ENCODE measurements around the gene SCYGR7. TPM values are rescaled to one million over a fixed set of nuclear protein-coding genes. Genes with fewer than 3 reads are reported as not detected.
"Not testable (repeated sequence)": the region's sequence is repeated elsewhere in the genome, so short reads cannot be mapped to it uniquely, and the experiment has no call there.

SCYGR7 gene
- not detected for total RNA-seq
- long read RNA-seq, result 0 reads

GRCh38 chr2:227728035-227728434 lies at the start of gene SCYGR7:
TSS of gene SCYGR7 (plus strand) at chr2:227728335. CDS start at chr2:227728335, 0 bp downstream.
- ATAC-seq (no peak), DNase-seq (no peak)
- intact Hi-C loops (cut with DNase I, micrococcal nuclease), result no loop called here

GRCh38 chr2:227684258-227684657 lies 43.9 kb upstream of the SCYGR7 start:
- intact Hi-C loops (cut with DNase I, micrococcal nuclease), result no loop called here
- ATAC-seq, result no peak
- no peak for DNase-seq

- intact Hi-C loops (cut with DNase I, micrococcal nuclease), result no loop called here
Observed at GRCh38 chr2:227687189-227687588, 40.9 kb upstream of the SCYGR7 start.

GRCh38 chr2:227696990-227697679 lies 31.0 kb upstream of the SCYGR7 start:
- ATAC-seq, result no peak
- no peak for DNase-seq
- intact Hi-C loops (cut with DNase I, micrococcal nuclease), result no loop called here

More at GRCh38 chr2:227687189-227687588, 40.9 kb upstream of the SCYGR7 start:
- ATAC-seq, result no peak
- DNase-seq, result no peak

GRCh38 chr2:227701556-227701955 lies 26.6 kb upstream of the SCYGR7 start:
- intact Hi-C loops (cut with DNase I, micrococcal nuclease), result no loop called here
- ATAC-seq (peak; percentile 92), DNase-seq (no peak)

- ATAC-seq, result no peak
- DNase-seq, result no peak
- intact Hi-C loops (cut with DNase I, micrococcal nuclease), result no loop called here
Observed at GRCh38 chr2:227703280-227703732, 24.8 kb upstream of the SCYGR7 start.

GRCh38 chr2:227703961-227704360 lies 24.2 kb upstream of the SCYGR7 start:
- peak; percentile 20 for ATAC-seq
- intact Hi-C loops (cut with DNase I, micrococcal nuclease), result no loop called here
- no peak for DNase-seq

GRCh38 chr2:227706859-227707258 lies 21.3 kb upstream of the SCYGR7 start:
- intact Hi-C loops (cut with DNase I, micrococcal nuclease), result no loop called here
- peak; percentile 98 for ATAC-seq
- peak; percentile 57 to 64 for DNase-seq

GRCh38 chr2:227707390-227707789 lies 20.7 kb upstream of the SCYGR7 start:
- intact Hi-C loops (cut with DNase I, micrococcal nuclease), result no loop called here
- ATAC-seq, result no peak
- no peak for DNase-seq

- DNase-seq, result no peak
- ATAC-seq, result no peak
- intact Hi-C loops (cut with DNase I, micrococcal nuclease), result no loop called here
Observed at GRCh38 chr2:227710986-227711385, 17.1 kb upstream of the SCYGR7 start.

GRCh38 chr2:227713291-227713690 lies 14.8 kb upstream of the SCYGR7 start:
- ATAC-seq, result no peak
- DNase-seq, result no peak
- intact Hi-C loops (cut with DNase I, micrococcal nuclease), result no loop called here

GRCh38 chr2:227716501-227716900 lies 11.6 kb upstream of the SCYGR7 start:
- intact Hi-C loops (cut with DNase I, micrococcal nuclease), result no loop called here
- no peak for DNase-seq

GRCh38 chr2:227717687-227718567 lies 10.2 kb upstream of the SCYGR7 start, which contains the start of gene SLC19A3:
TSS of gene SLC19A3 (minus strand) at chr2:227718028. CDS start at chr2:227702318, 15,710 bp downstream.
- intact Hi-C loops (cut with DNase I, micrococcal nuclease), result no loop called here
- peak; percentile 94 for ATAC-seq

More at GRCh38 chr2:227716501-227716900, 11.6 kb upstream of the SCYGR7 start:
- ATAC-seq, result no peak

GRCh38 chr2:227719641-227720040 lies 8.5 kb upstream of the SCYGR7 start:
- intact Hi-C loops (cut with DNase I, micrococcal nuclease), result no loop called here
- no peak for DNase-seq
- no peak for ATAC-seq

More at GRCh38 chr2:227717687-227718567, 10.2 kb upstream of the SCYGR7 start, which contains the start of gene SLC19A3:
- peak; percentile 89 to 93 for DNase-seq

- DNase-seq (no peak), ATAC-seq (no peak)
- intact Hi-C loops (cut with DNase I, micrococcal nuclease), result no loop called here
Observed at GRCh38 chr2:227720680-227721079, 7.5 kb upstream of the SCYGR7 start.

- intact Hi-C loops (cut with DNase I, micrococcal nuclease); ATAC-seq; DNase-seq: not testable (repeated sequence)
Observed at GRCh38 chr2:227722821-227723220, 5.3 kb upstream of the SCYGR7 start.

GRCh38 chr2:227724394-227725039 lies 3.6 kb upstream of the SCYGR7 start, which contains the start of gene SCYGR6:
TSS of gene SCYGR6 (minus strand) at chr2:227724757. CDS start at chr2:227724757, 0 bp downstream.
- ATAC-seq, result peak; percentile 20
- DNase-seq, result no peak
- intact Hi-C loops (cut with DNase I, micrococcal nuclease), result no loop called here

- ATAC-seq (no peak), DNase-seq (no peak)
- intact Hi-C loops (cut with DNase I, micrococcal nuclease), result no loop called here
Observed at GRCh38 chr2:227739351-227739750, 11.2 kb downstream of the SCYGR7 start.

- intact Hi-C loops (cut with DNase I, micrococcal nuclease); ATAC-seq; DNase-seq: not testable (repeated sequence)
Observed at GRCh38 chr2:227740705-227741104, 12.6 kb downstream of the SCYGR7 start.
